Stimulated activated CD8-positive, alpha-beta memory T cell treated with anti-CD3 and anti-CD28 coated beads, Interleukin-12 subunit alpha, Interleukin-12 subunit beta, amount 100 ng/mL, for 4 hours (primary cell): ENCODE measurements around the gene AEBP2.
"Not testable (repeated sequence)": the region's sequence is repeated elsewhere in the genome, so short reads cannot be mapped to it uniquely, and the experiment has no call there.

ENCODE experiments used
- DNase-seq: peaks from one replicate; pipeline ENCODE4 v3.0.0-alpha.2; 2020; ENCODE audit warnings: low read depth

The AEBP2 gene

GRCh38 chr12:19439059-19440018, at the start of gene AEBP2:
Gene AEBP2 (plus strand): TSS chr12:19439492. CDS start chr12:19439700, 208 bp downstream.
- peak; percentile 86 for DNase-seq

- no peak for DNase-seq
Observed at GRCh38 chr12:19390051-19390598, 49.2 kb upstream of the AEBP2 start.

GRCh38 chr12:19392644-19393043, 46.6 kb upstream of the AEBP2 start:
- DNase-seq: not testable (repeated sequence)

- no peak for DNase-seq
Observed at GRCh38 chr12:19394385-19394784, 44.9 kb upstream of the AEBP2 start.

GRCh38 chr12:19397534-19397933, 41.8 kb upstream of the AEBP2 start:
- DNase-seq: no peak

GRCh38 chr12:19398376-19399363, 40.6 kb upstream of the AEBP2 start:
- no peak for DNase-seq

- not testable (repeated sequence) for DNase-seq
Observed at GRCh38 chr12:19400649-19401285, 38.5 kb upstream of the AEBP2 start.

- DNase-seq: no peak
Observed at GRCh38 chr12:19402211-19402610, 37.1 kb upstream of the AEBP2 start.

GRCh38 chr12:19402743-19403431, 36.4 kb upstream of the AEBP2 start:
- DNase-seq: no peak

- peak; percentile 9 for DNase-seq
Observed at GRCh38 chr12:19404242-19404880, 34.9 kb upstream of the AEBP2 start.

- DNase-seq: no peak
Observed at GRCh38 chr12:19409376-19409775, 29.9 kb upstream of the AEBP2 start.

GRCh38 chr12:19410211-19410610, 29.1 kb upstream of the AEBP2 start:
- DNase-seq: no peak

GRCh38 chr12:19410629-19411185, 28.6 kb upstream of the AEBP2 start:
- DNase-seq: no peak

GRCh38 chr12:19411234-19412204, 27.8 kb upstream of the AEBP2 start:
- DNase-seq: no peak

GRCh38 chr12:19412844-19413243, 26.4 kb upstream of the AEBP2 start:
- no peak for DNase-seq

- not testable (repeated sequence) for DNase-seq
Observed at GRCh38 chr12:19413582-19413981, 25.7 kb upstream of the AEBP2 start.

GRCh38 chr12:19415563-19415962, 23.7 kb upstream of the AEBP2 start:
- DNase-seq: no peak

GRCh38 chr12:19419086-19419485, 20.2 kb upstream of the AEBP2 start:
- no peak for DNase-seq
